SJSA1 (cell line): ENCODE data around the gene CDH23. TPM values are rescaled to one million over a fixed set of nuclear protein-coding genes. Genes with fewer than 3 reads are reported as not detected.

ENCODE experiments used
- DNase-seq, 2 experiments: peaks; one replicate each; pipeline ENCODE4 v3.0.0-alpha.2; 2015 to 2020; ENCODE audit warnings: low spot score in 2 of 2, low read depth in 1 of 2
- H3K27ac ChIP-seq: fragments of 250-450 bp; sonication (Bioruptor Pico); 2 replicates; pipeline ENCODE4 v1.5.1; 2020; ENCODE audit warnings: mild to moderate bottlenecking, moderate library complexity
- H3K27me3 ChIP-seq: fragments of 250-450 bp; sonication (Bioruptor Pico); replicated peaks from 2 replicates; pipeline ENCODE4 v1.5.1; 2020; ENCODE audit warnings: mild to moderate bottlenecking, moderate library complexity
- H3K36me3 ChIP-seq: fragments of 250-450 bp; sonication (Bioruptor Pico); 2 replicates; pipeline ENCODE4 v1.5.1; 2020; ENCODE audit warnings: mild to moderate bottlenecking
- H3K4me1 ChIP-seq: fragments of 250-450 bp; sonication (Bioruptor Pico); replicated peaks from 2 replicates; pipeline ENCODE4 v1.6.1; 2021; ENCODE audit warnings: mild to moderate bottlenecking
- H3K4me3 ChIP-seq: fragments of 250-450 bp; sonication (Bioruptor Pico); 2 replicates; pipeline ENCODE4 v1.5.1; 2020; ENCODE audit warnings: mild to moderate bottlenecking
- H3K9me3 ChIP-seq: fragments of 250-450 bp; sonication (Bioruptor Pico); replicated peaks from 2 replicates; pipeline ENCODE4 v1.5.1; 2020; ENCODE audit warnings: mild to moderate bottlenecking
- total RNA-seq: library from RNA; depleted of rRNA; stranded (reverse); fragments of >200 nt; shearing (Covaris generic); gene quantifications from 2 replicates; pipeline ENCODE4 v1.2.3, GENCODE V29; 2014

CDH23 gene
- total RNA-seq, 1 experiment from 2014 or later = 0.37 TPM

DNA sequence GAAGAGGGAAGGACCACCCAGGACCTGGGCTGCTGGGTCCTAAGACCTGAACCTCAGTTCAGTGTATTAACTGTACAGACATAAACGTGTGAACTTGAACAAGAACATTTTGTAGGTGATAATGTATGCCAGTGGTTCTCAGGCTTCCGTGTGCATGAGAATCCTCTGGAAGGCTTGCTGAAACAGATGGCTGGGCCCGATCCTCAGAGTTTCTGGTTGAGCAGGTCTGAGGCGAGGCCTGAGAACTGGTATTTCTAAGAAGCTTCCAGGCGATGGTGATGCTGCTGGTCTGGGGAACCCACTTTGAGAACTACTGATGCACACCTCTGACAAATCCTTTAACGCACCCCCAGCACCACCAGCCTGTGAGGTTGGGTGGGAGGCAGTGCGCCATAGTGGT, 70.4 kb downstream of the CDH23 start:
- no peaks in the 10 kb centered on the region for H3K9me3 ChIP-seq
- no peak overlapping the region for H3K27ac ChIP-seq
- H3K27me3 ChIP-seq = 0 out of 2 replicates have a peak, but pooled peaks cover 2% of the 10 kb centered on the region
- no peak for DNase-seq
- no peaks in the 10 kb centered on the region for H3K36me3 ChIP-seq
- H3K4me1 ChIP-seq = no peaks in the 10 kb centered on the region
- H3K4me3 ChIP-seq = no peak overlapping the region

DNA sequence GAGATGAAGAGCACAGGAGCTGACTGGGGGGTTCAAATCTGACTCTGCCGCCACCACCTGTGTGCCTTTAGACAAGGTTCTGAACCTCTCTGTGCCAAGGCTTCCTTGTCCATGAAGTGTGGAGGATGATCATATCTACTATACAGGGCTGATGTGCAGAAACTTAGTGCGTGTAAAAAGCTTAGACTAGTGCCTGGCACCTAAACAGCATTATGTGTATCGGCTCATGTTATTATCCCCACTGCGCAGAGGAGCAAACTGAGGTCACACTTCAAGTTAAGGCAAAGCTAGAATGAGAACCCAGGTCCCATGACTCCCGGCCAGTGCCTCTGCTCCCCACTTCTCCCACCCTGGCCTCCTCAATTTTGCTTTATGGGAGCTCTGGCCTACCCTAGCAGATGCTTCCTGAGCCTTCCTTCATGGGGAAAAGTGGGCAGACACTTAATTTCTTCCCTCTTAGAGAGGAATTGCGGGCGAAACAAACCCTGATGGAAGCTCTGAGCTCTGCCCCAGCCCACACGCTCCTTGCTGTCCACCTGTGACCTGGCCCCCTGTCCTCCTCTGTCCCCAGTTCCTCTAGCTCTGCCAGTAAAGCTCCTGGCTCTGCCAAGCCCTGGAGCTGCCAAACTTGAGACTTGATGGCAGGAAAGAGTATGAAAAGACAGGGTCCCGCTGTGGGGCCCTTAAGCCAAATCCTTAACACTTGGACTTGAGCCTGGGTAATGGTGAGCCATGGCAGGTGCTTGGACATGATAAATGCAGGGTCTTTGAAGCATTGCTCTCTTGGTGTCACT, 71.0 kb downstream of the CDH23 start:
- Histone ChIP-seq H3K36me3 (no peaks in the 10 kb centered on the region), H3K27ac (no peak overlapping the region), H3K4me1 (no peaks in the 10 kb centered on the region), H3K4me3 (no peak overlapping the region), H3K27me3 (no peaks in the 10 kb centered on the region), H3K9me3 (no peaks in the 10 kb centered on the region)
- no peak for DNase-seq

DNA sequence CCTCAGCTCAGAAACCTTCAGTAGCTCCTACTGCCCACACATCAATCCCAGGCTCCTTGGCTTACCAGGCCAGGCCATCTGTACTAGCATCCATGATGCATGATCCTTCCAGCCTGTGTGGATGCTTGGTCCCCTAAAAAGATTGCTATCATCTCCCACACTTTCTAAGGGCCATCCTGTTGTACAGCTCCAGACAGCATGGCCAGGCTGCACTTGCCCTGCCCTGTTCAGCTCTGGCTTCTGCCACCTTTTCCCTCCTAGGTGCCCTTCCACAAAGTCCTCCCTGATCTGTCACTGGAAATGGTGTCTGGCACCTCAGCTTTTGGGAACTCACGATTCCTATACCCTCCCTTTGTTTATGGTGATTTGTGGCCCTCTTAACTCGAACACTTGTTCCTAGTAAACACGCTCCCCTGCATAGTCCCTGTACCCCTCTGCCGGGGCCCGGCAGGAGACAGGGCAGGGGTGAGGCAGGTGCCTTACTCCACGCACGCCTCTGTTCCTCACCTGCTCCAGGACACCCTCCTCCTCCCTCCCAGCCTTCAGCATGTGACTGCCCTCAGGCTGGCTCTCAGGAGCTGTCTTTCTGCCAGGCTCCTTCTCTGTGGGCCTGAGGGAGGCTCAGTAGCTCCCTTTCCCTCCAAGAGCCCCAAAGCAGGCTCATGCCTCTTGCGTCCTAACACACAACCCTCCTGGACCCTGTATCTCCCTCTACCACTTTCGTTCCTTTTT, 71.8 kb downstream of the CDH23 start:
- DNase-seq = no peak
- no peaks in the 10 kb centered on the region for H3K9me3 ChIP-seq
- no peaks in the 10 kb centered on the region for H3K27me3 ChIP-seq
- no peak overlapping the region for H3K4me3 ChIP-seq
- H3K27ac ChIP-seq = no peak overlapping the region
- no peaks in the 10 kb centered on the region for H3K4me1 ChIP-seq
- H3K36me3 ChIP-seq = no peaks in the 10 kb centered on the region

DNA sequence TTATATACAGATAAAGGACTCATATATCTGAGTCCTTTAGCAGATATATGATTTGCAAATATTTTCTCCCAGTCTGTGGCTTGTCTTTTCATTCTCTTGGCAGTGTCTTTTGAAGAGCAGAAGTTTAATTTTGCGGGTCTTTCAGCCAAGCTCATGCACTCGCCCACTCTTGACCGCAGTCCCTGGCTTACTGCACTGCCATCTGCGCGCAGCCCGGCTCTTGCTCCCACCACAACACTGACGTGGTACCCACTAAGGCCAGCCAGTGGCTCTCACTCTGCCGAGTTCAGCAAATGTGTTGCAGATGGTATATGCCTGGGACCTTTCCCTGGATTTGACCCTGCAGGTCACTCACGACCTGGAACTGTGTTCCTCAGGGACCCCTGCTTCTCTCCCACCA, 74.3 kb downstream of the CDH23 start:
- DNase-seq = no peak
- H3K36me3 ChIP-seq = no peaks in the 10 kb centered on the region
- no peak overlapping the region for H3K4me3 ChIP-seq
- no peaks in the 10 kb centered on the region for H3K4me1 ChIP-seq
- no peaks in the 10 kb centered on the region for H3K27me3 ChIP-seq
- H3K9me3 ChIP-seq = no peaks in the 10 kb centered on the region
- H3K27ac ChIP-seq = no peak overlapping the region

DNA sequence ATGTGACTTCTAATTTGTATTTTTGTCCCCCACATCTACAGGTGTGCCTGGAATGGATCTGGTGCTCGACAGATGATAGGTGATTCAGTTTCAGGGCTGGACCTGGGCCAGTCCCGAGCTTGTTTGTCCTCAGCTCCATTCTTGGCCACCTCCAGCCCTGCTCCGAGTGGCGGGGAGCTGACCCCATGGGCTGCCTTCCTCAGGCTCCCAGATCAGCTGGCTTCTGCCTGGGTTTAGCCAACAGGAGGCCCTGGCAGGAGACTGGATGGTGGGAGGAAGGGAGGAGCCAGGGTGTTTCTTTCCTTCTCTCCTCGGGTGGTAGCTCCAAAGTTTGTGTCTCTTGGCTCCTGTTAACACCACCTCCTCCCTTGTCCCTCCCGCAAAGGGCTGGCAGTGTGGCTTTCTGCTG, 75.2 kb downstream of the CDH23 start:
- DNase-seq = no peak
- no peaks in the 10 kb centered on the region for H3K27me3 ChIP-seq
- no peaks in the 10 kb centered on the region for H3K4me1 ChIP-seq
- no peaks in the 10 kb centered on the region for H3K9me3 ChIP-seq
- no peaks in the 10 kb centered on the region for H3K36me3 ChIP-seq
- no peak overlapping the region for H3K27ac ChIP-seq
- H3K4me3 ChIP-seq = no peak overlapping the region

DNA sequence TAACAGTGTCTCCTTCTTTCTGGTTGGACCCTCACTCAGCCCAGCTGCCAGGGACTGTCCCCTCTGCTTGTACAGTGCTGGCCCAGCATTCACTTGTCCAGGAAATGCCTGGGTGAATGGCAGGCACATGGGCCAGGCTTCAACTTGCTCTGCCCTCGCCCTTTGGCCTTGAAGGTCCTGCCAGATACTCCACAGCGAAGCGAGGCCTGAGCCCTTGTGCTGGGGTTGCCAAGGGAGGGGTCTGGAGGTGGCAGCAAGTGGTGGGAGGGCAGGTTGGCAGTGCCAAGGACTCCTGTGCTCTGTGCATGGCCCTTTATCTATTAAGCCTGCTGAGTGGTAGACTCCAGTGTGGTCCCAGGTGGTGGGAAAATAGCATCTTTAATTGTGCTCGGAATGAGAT, 75.7 kb downstream of the CDH23 start:
- no peak for DNase-seq
- Histone ChIP-seq H3K27me3 (no peaks in the 10 kb centered on the region), H3K9me3 (no peaks in the 10 kb centered on the region), H3K4me1 (no peaks in the 10 kb centered on the region), H3K27ac (no peak overlapping the region), H3K4me3 (no peak overlapping the region), H3K36me3 (no peaks in the 10 kb centered on the region)

DNA sequence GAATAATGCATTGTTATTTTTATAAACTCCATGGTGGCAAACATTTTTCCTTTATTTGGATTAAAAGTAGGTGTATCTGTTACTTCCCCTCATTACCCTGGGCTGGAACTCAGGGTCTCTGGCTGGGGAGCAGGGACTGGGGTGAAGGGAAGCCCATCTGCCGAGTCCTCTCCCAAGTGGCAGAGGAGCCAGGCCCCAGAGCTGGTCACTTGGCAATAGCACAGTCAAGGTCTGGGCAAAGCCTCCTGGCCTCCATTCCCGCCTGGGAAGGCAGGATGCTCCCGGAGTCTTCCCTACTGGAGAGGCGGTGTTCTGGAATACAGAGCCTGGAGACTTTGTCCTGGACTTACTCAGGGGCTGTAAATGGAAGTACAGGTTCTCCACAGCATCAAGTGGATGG, 76.2 kb downstream of the CDH23 start:
- Histone ChIP-seq H3K4me1 (no peaks in the 10 kb centered on the region), H3K36me3 (no peaks in the 10 kb centered on the region), H3K27ac (no peak overlapping the region), H3K4me3 (no peak overlapping the region), H3K9me3 (no peaks in the 10 kb centered on the region), H3K27me3 (no peaks in the 10 kb centered on the region)
- no peak for DNase-seq

DNA sequence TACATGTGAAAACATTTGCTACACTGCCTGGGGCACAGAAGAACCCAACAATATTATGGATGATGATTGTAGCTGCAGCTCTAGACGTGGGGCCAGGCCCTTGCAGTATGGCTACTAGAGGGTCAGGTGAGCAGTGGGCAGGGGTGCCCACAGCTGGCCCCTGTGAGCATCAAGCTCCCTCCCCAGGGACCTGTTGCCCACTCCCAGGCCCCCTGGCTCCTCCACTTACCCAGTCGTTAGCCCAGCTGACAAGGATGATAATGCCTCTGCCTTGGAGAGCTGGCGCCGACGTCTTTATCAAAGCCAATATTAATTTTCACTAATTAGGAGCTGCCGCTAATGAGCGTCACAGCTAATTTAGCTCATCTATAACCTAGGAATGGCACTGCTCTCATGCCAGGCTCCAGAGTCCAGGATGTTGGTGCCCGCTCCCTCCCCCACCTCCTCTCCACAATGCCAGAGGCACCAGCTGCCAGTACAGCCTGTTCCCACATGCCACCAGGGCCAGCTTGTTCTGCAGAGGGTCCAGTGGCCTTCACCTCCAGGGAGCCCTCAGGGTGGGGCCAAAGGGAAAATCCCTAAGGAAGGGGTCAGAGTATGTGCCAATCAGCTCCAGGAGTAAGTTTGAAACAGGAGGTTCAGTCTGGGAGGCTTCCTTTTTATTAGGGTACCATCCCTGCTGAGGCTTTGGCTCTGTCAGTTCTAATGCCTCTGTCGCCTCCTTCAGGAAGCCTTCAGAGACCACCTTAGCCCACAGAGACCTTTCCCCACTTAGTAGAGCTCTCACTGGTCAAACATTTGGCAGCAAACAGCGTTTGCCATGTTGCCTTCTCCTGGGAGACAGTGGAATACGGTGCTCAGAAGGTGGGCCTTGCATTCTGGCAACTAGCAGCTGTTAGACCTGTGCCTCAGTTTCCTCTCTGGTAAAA, 77.2 kb downstream of the CDH23 start:
- H3K4me1 ChIP-seq = no peaks in the 10 kb centered on the region
- no peak for DNase-seq
- no peaks in the 10 kb centered on the region for H3K27me3 ChIP-seq

DNA sequence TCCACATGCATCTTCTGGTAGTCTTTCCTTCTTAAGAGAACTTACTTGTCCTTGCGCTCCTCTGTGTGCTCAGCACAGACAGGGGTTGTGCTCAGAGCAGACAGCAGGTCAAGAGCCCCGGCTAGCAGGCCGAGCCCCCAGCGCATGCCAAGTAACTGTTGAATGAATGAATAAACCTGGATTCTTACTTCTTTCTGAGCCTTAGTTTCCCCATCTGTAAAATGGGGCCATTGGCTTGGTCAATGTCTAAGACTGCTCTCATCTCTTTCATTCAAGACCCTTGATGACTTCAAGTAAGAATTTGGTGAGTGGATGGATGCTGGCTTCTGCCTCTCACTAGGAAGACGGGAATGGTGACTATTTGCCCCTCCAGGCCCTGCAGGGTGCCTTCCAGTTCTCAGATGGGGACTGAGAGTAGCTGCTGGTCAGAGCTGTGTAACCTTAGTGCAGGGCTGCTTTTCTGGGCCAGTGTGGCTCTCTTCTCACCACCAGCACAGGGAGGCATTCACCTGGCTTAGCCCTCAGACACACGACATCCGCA, 78.1 kb downstream of the CDH23 start:
- H3K27me3 ChIP-seq = no peaks in the 10 kb centered on the region
- no peak for DNase-seq
- H3K27ac ChIP-seq = no peak overlapping the region
- no peaks in the 10 kb centered on the region for H3K4me1 ChIP-seq
- no peaks in the 10 kb centered on the region for H3K36me3 ChIP-seq
- H3K9me3 ChIP-seq = no peaks in the 10 kb centered on the region
- no peak overlapping the region for H3K4me3 ChIP-seq

More for the DNA sequence above, 77.2 kb downstream of the CDH23 start:
- H3K4me3 ChIP-seq = no peak overlapping the region
- no peaks in the 10 kb centered on the region for H3K36me3 ChIP-seq
- no peaks in the 10 kb centered on the region for H3K9me3 ChIP-seq
- H3K27ac ChIP-seq = no peak overlapping the region

DNA sequence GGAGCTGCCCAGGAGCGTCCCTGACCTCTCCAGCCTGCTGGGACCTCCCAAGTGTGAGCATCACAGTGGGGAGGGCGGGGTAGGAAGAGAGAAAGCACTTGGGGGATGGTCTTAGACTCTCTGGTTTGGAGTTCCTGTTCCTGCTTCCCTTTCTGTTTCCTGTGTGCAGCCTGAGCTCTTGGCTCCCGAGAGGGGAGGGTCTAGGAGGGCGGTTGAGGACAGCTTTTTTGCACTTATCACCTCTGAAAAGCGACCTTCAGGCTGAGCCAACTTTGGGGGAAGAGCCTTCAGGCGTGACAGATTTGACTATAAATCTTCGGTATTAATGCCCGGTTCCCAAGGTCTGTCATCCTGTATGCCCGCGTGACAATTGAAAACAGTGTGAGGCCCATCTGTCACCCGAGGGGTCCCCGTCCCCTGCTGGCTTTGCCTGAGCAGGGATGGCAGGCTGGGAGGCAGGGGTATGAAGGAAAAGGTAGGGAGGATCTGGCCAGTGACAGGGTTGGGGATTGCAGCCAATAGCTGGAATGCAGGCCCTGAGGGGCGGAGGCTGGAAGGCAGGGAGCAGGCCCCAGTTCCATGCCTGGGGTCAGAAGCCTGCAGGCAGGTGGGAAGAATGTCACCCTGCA, 78.6 kb downstream of the CDH23 start:
- H3K4me1 ChIP-seq = no peaks in the 10 kb centered on the region
- no peaks in the 10 kb centered on the region for H3K27me3 ChIP-seq
- H3K4me3 ChIP-seq = no peak overlapping the region
- DNase-seq = no peak
- H3K36me3 ChIP-seq = no peaks in the 10 kb centered on the region
- H3K27ac ChIP-seq = no peak overlapping the region
- no peaks in the 10 kb centered on the region for H3K9me3 ChIP-seq

DNA sequence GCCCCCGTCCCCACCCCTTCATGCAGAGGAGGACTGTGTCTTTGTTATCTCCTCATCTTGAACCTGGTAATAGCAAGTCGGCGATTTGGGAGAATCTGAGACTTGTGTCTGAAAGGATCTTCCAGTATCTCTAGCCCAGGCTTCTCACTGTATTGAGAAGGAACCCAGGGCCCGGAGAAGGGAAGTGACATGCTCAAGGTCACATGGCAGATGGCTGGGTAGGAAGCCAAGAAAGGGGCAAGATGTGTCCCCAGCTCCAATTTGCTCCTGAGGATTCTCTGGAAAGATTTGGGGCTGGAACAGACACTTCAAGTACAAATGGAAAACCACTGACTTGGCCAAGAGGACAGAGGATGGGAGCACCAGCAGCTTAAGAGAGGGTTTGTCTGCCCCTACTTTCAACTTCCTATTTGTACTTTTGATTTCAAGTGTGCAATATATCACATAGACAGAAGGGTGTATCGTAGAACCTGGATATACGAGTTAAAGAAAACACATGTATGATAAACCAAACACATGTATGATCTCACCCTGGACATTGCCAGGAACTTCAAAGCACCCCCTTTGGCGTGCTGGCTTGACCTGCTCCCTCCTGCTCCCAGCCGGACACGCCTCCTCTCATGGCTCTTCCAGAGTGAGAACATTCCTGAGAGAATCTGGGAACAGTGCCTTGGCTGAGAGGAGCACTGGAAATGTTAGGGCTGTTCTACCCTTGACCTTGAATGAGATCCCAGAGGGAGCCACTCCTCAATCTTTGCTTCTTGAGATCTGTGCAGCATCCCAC, 79.7 kb downstream of the CDH23 start:
- no peaks in the 10 kb centered on the region for H3K27me3 ChIP-seq
- H3K36me3 ChIP-seq = no peaks in the 10 kb centered on the region
- peaks cover under 1% of the 10 kb centered on the region for H3K4me1 ChIP-seq
- DNase-seq = peak in 1 of 2 experiments; percentile 21
- no peak overlapping the region for H3K27ac ChIP-seq
- peak overlapping the region; percentile 22 for H3K4me3 ChIP-seq
- H3K9me3 ChIP-seq = no peaks in the 10 kb centered on the region

DNA sequence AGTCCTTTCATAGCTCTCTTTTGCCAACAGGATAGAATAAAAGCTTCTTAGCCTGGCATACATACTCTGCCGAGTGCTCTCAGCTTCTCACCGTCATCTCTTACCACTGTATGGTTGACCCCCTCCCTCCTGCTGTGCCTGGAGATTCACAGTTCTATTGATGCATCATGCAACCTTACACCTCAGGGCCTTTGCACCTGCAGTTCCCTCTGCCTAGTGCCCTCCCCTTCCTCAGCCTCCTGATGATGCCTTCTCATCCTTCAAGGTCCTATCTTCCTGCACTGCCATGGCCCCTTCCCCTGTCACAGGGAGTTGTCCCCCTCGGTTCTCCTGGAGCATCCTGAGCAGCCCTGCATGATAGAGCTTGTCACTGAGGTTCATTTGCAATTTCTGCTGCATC, 81.5 kb downstream of the CDH23 start:
- no peak for DNase-seq
- H3K27me3 ChIP-seq = no peaks in the 10 kb centered on the region
- no peaks in the 10 kb centered on the region for H3K36me3 ChIP-seq
- no peak overlapping the region for H3K4me3 ChIP-seq
- no peaks in the 10 kb centered on the region for H3K9me3 ChIP-seq
- H3K27ac ChIP-seq = no peak overlapping the region
- peaks cover 8% of the 10 kb centered on the region for H3K4me1 ChIP-seq
